ENCODE measurements around the gene SLX9.

The SLX9 gene

GRCh38 chr21:44930543-44930981 lies 9.3 kb upstream of the SLX9 start:
- peak in 2 of 4 experiments; percentile 62 to 63 for DNase-seq

GRCh38 chr21:44931137-44931500 lies 8.7 kb upstream of the SLX9 start:
- peak in 1 of 4 experiments; percentile 21 for DNase-seq

GRCh38 chr21:44931501-44932407 lies 8.1 kb upstream of the SLX9 start:
- no peak for DNase-seq

GRCh38 chr21:44932408-44933181 lies 7.2 kb upstream of the SLX9 start:
- peak in 3 of 4 experiments; percentile 50 to 79 (median 61) for DNase-seq

GRCh38 chr21:44933199-44933917 lies 6.5 kb upstream of the SLX9 start:
- DNase-seq = no peak

GRCh38 chr21:44933918-44934260 lies 5.9 kb upstream of the SLX9 start:
- DNase-seq = no peak

- no peak for DNase-seq
Observed at GRCh38 chr21:44934276-44934675, 5.6 kb upstream of the SLX9 start.

- no peak for DNase-seq
Observed at GRCh38 chr21:44934797-44935532, 4.9 kb upstream of the SLX9 start.

- DNase-seq = no peak
Observed at GRCh38 chr21:44935533-44935927, 4.3 kb upstream of the SLX9 start.

GRCh38 chr21:44938772-44939531 lies 877 bp upstream of the SLX9 start:
- no peak for DNase-seq

GRCh38 chr21:44940116-44940631 lies 345 bp downstream of the SLX9 start:
- no peak for DNase-seq

- no peak for DNase-seq
Observed at GRCh38 chr21:44941567-44941966, 1.7 kb downstream of the SLX9 start.

- DNase-seq = no peak
Observed at GRCh38 chr21:44942566-44942965, 2.7 kb downstream of the SLX9 start.

- DNase-seq = no peak
Observed at GRCh38 chr21:44943005-44943685, 3.3 kb downstream of the SLX9 start.

GRCh38 chr21:44943686-44944550 lies 4.1 kb downstream of the SLX9 start:
- no peak for DNase-seq

GRCh38 chr21:44944596-44944995 lies 4.8 kb downstream of the SLX9 start:
- DNase-seq = no peak

GRCh38 chr21:44946254-44947041 lies 6.6 kb downstream of the SLX9 start:
- no peak for DNase-seq

GRCh38 chr21:44947111-44947929 lies 7.5 kb downstream of the SLX9 start:
- DNase-seq = no peak

All from activated naive CD4-positive, alpha-beta T cell (primary cell).